Activated CD4-positive, alpha-beta T cell treated with anti-CD3 and anti-CD28 coated beads for 36 hours (primary cell): ENCODE data around the gene TLK1. TPM values are rescaled to one million over a fixed set of nuclear protein-coding genes. Genes with fewer than 3 reads are reported as not detected.
A peak's percentile ranks its signal among the peaks of the same experiment; 100 is the strongest.
"Not testable (repeated sequence)": the region's sequence is repeated elsewhere in the genome, so short reads cannot be mapped to it uniquely, and the experiment has no call there.

Experiments used
- ATAC-seq: fragments of 200-7000 bp; cut with Tn5 transposase; one replicate; pipeline ENCODE4 v1.10.0; 2021; ENCODE audit warnings: mild to moderate bottlenecking, moderate library complexity
- CTCF ChIA-PET: fragments of 350-600 bp; sonication (Branson Sonifier 250); formaldehyde crosslinking; loops from one replicate; lab custom pipeline; 2021; ENCODE audit warnings: antibody characterized with exemption; lab: Charles Lee
- POLR2A ChIA-PET: fragments of 350-600 bp; sonication (Branson Sonifier 250); formaldehyde crosslinking; loops from one replicate; lab custom pipeline; 2021; ENCODE audit warnings: antibody characterized with exemption, inconsistent platforms; lab: Charles Lee
- DNase-seq: peaks from one replicate; pipeline ENCODE4 v3.0.0-alpha.2; 2020
- H3K27ac Mint-ChIP-seq: one replicate; pipeline ENCODE4 v1.8.0; 2021; ENCODE audit warnings: mixed read lengths
- H3K27me3 Mint-ChIP-seq: one replicate; pipeline ENCODE4 v1.8.0; 2021; ENCODE audit warnings: mixed read lengths
- H3K36me3 Mint-ChIP-seq: one replicate; pipeline ENCODE4 v1.8.0; 2021; ENCODE audit warnings: low read depth, mixed read lengths
- H3K4me1 Mint-ChIP-seq: one replicate; pipeline ENCODE4 v1.8.0; 2021; ENCODE audit warnings: mixed read lengths
- H3K4me3 Mint-ChIP-seq: one replicate; pipeline ENCODE4 v1.8.0; 2021; ENCODE audit warnings: mild to moderate bottlenecking, moderate library complexity, mixed read lengths
- H3K9me3 Mint-ChIP-seq: one replicate; pipeline ENCODE4 v1.8.0; 2021; ENCODE audit warnings: low read depth, mixed read lengths
- intact Hi-C, 2 experiments: fragments of 100-400 bp; cut with DNase I in 1 of 2; cut with micrococcal nuclease in 1 of 2; formaldehyde crosslinking; loops; one replicate each; pipeline versions ENCODE4 v1.14.2 to v1.15.1; 2022 to 2024; cut with DNase I, micrococcal nuclease
- total RNA-seq, 2 experiments: library from RNA; stranded (reverse); gene quantifications; one replicate each; pipeline ENCODE4 v1.2.3, GENCODE V29; 2021

Gene TLK1
- total RNA-seq, 2 experiments from 2014 or later = 71.8 to 83.7 TPM

DNA sequence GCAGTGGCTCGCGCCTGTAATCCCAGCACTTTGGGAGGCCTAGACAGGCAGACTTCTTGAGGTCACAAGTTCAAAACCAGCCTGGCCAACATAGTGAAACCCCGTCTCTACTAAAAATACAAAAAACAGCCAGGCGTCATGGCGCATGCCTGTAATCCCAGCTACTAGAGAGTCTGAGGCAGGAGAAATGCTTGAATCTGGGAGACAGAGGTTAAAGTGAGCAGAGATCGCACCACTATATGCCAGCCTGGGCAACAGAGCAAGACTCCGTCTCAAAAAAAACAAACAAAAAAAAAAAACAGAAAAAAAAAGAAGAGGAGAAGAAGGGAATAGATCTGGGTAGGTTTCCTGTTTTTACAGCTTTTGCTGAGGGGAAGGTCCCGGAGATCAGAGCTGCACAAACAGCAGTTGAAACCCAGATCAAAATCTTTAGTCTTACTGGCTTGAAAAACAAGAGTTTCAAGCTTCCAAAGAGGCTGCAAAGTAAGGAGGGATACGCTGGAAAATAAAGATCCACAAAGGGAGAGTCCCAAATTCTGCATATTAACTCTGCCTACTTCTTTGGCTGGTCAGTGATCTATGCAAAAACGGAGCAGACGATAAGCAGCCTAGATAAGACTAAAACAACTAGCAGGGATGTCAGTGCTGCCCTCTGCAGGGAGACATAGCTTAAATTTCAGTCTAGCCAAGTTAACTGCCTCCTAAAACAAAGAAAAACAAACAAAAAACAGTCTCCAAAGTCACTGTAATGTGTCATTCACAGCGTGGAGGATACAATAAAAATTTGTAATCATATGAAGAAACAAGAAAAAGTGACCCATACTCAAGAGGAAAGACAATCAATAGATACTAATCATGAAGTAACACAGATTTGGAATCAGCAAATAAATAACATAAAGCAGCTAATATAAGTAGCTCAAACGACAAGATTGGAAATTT lies 74.1 kb downstream of the TLK1 start:
- intact Hi-C loops = loop anchor here (1.0 to 5.0 kb wide), 11 partner anchors 42 to 348 kb away; partner anchors contain the start of gene DCAF17 (in 1 of the 2)
- Mint-ChIP-seq H3K4me3 (peak overlapping the region; percentile 69), H3K27me3 (no peaks in the 10 kb centered on the region), H3K27ac (peak overlapping the region; percentile 73), H3K36me3 (peaks cover 13% of the 10 kb centered on the region), H3K9me3 (no peaks in the 10 kb centered on the region), H3K4me1 (peaks cover 71% of the 10 kb centered on the region)
- POLR2A ChIA-PET = interaction anchor here (0.6 to 1.3 kb wide), 3 partner anchors 68 to 192 kb away, joined by 3 to 8 read pairs (median 4); no protein-coding TSS in a partner anchor
- peak; percentile 75 for ATAC-seq
- CTCF ChIA-PET = interaction anchor here (0.5 to 4.2 kb wide), 42 partner anchors 8 to 1510 kb away, joined by 3 to 44 read pairs (median 4); partner anchors contain the start of gene GORASP2
- DNase-seq = peak; percentile 79

DNA sequence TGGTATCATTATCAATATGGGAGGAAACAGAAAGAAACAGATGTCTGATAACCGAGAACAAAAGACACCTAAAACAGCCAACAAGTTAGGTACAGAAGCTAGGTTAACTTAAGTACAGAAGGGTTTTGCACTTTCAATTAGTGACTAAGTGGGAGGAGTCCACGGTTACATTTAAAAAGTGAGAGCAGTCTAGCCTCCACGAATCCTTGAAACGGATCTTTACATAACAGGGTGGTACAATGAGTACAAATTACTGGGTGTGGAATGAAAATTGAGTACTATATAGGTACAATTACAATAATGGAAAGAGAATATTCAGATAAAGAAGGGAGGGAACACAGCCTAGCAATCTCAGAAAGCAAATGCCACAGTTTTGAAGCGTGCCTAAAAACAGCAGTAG lies 76.6 kb downstream of the TLK1 start:
- intact Hi-C loops = loop anchor here in 1 of 2 experiments (5.0 kb wide), 1 partner anchor 42 kb away; no protein-coding TSS in a partner anchor
- Mint-ChIP-seq H3K36me3 (peaks cover 17% of the 10 kb centered on the region), H3K27me3 (no peaks in the 10 kb centered on the region), H3K4me3 (peak overlapping the region; percentile 46), H3K4me1 (peaks cover 75% of the 10 kb centered on the region), H3K27ac (peak overlapping the region; percentile 83), H3K9me3 (no peaks in the 10 kb centered on the region)
- peak; percentile 75 for ATAC-seq
- ChIA-PET CTCF (interaction anchor here (1.0 to 4.2 kb wide), 4 partner anchors 13 to 332 kb away, joined by 3 to 44 read pairs (median 4); partner anchors contain the start of gene GORASP2), POLR2A (no interaction called here)
- no peak for DNase-seq

DNA sequence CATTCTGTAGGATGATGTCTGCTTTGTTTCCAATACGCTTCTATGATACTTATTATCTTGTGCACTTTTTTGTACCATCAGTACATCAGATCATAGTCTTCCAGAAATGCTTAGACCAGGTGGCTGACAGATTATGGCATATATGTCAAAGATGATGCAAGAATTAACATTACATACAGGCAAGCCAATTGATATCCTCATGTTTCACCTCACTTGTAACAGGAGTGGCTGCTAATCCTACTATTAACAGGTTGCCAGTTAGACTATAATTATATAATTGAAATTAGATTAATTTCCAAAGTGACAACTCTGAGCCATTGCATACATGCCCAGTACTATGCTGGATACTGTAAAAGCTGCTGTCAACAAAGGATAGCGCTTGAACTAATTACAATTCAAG lies 77.2 kb downstream of the TLK1 start:
- peak overlapping the region; percentile 72 for H3K27ac Mint-ChIP-seq
- H3K27me3 Mint-ChIP-seq = no peaks in the 10 kb centered on the region
- H3K4me3 Mint-ChIP-seq = no peak overlapping the region
- no peak for DNase-seq
- peaks cover 21% of the 10 kb centered on the region for H3K36me3 Mint-ChIP-seq
- no peaks in the 10 kb centered on the region for H3K9me3 Mint-ChIP-seq
- H3K4me1 Mint-ChIP-seq = peaks cover 73% of the 10 kb centered on the region
- CTCF ChIA-PET = interaction anchor here (1.0 to 2.3 kb wide), 5 partner anchors 71 to 333 kb away, joined by 3 to 8 read pairs (median 4); partner anchors contain the start of gene GORASP2
- intact Hi-C loops = loop anchor here in 1 of 2 experiments (5.0 kb wide), 1 partner anchor 41 kb away; no protein-coding TSS in a partner anchor
- POLR2A ChIA-PET = no interaction called here
- no peak for ATAC-seq

GRCh38 chr2:171081649-171082111 lies 79.0 kb downstream of the TLK1 start:
- intact Hi-C loops = loop anchor here in 1 of 2 experiments (5.0 kb wide), 1 partner anchor 39 kb away; no protein-coding TSS in a partner anchor
- peak overlapping the region; percentile 91 for H3K27ac Mint-ChIP-seq
- H3K4me3 Mint-ChIP-seq = peak overlapping the region; percentile 35
- ChIA-PET POLR2A (interaction anchor here (0.6 to 1.0 kb wide), 2 partner anchors 73 to 237 kb away, joined by 3 read pairs; no protein-coding TSS in a partner anchor), CTCF (interaction anchor here (0.7 to 2.3 kb wide), 3 partner anchors 9 to 335 kb away, joined by 3 to 8 read pairs (median 6); no protein-coding TSS in a partner anchor)
- peaks cover 67% of the 10 kb centered on the region for H3K4me1 Mint-ChIP-seq
- no peaks in the 10 kb centered on the region for H3K27me3 Mint-ChIP-seq
- peaks cover 35% of the 10 kb centered on the region for H3K36me3 Mint-ChIP-seq
- ATAC-seq = peak; percentile 70
- no peaks in the 10 kb centered on the region for H3K9me3 Mint-ChIP-seq
- peak; percentile 48 for DNase-seq

GRCh38 chr2:171080607-171081006 lies 80.1 kb downstream of the TLK1 start:
- Mint-ChIP-seq H3K4me1 (peaks cover 66% of the 10 kb centered on the region), H3K36me3 (peaks cover 42% of the 10 kb centered on the region), H3K27me3 (no peaks in the 10 kb centered on the region), H3K4me3 (no peak overlapping the region), H3K9me3 (no peaks in the 10 kb centered on the region), H3K27ac (no peak overlapping the region)
- ChIA-PET POLR2A (no interaction called here), CTCF (no interaction called here)
- no peak for ATAC-seq
- no peak for DNase-seq
- intact Hi-C loops = loop anchor here in 1 of 2 experiments (5.0 kb wide), 1 partner anchor 38 kb away; no protein-coding TSS in a partner anchor

DNA sequence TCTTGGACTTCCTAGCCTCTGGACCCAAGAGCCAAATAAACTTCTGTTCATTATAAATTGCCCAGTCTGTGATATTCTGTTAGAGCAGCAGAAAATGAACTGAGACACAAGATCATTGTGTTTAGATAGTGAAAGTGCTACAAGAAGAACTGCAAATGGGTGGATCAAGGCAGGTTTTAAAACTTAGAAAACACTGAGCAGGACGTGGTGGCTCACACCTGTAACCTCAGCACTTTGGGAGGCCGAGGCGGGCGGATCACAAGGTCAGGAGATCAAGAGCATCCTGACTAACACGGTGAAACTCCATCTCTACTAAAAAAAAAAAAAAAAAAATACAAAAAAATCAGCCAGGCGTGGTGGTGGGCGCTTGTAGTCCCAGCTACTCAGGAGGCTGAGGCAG lies 84.3 kb downstream of the TLK1 start:
- H3K27me3 Mint-ChIP-seq, H3K9me3 Mint-ChIP-seq, ATAC-seq, POLR2A ChIA-PET, DNase-seq, intact Hi-C loops, H3K27ac Mint-ChIP-seq, H3K4me3 Mint-ChIP-seq: not testable (repeated sequence)
- H3K4me1 Mint-ChIP-seq = peaks cover 29% of the 10 kb centered on the region
- CTCF ChIA-PET = interaction anchor here (1.5 to 1.7 kb wide), 2 partner anchors 11 to 257 kb away, joined by 3 to 12 read pairs; no protein-coding TSS in a partner anchor
- peaks cover 50% of the 10 kb centered on the region for H3K36me3 Mint-ChIP-seq

DNA sequence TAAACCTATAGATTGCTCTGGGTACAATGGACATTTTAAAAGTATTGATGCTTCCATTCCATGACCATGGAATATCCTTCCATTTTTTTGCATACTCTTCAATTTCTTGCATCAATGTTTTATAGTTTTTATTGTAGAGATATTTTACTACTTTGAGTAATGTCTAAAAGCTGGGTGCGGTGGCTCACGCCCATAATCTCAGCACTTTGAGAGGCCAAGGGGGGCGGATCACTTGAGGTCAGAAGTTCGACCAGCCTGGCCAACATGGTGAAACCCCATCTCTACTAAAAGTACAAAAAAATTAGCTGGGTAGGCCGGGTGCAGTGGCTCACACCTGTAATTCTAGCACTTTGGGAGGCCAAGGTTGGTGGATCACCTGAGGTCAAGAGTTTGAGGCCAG lies 88.5 kb downstream of the TLK1 start:
- DNase-seq (no peak), ATAC-seq (no peak)
- Mint-ChIP-seq H3K36me3 (peaks cover 48% of the 10 kb centered on the region), H3K27me3 (no peaks in the 10 kb centered on the region), H3K4me3 (no peak overlapping the region), H3K9me3 (peaks cover 2% of the 10 kb centered on the region), H3K4me1 (peaks cover 20% of the 10 kb centered on the region), H3K27ac (no peak overlapping the region)
- ChIA-PET POLR2A (no interaction called here), CTCF (interaction anchor here (0.8 to 2.9 kb wide), 4 partner anchors 10 to 60 kb away, joined by 3 to 11 read pairs (median 4); no protein-coding TSS in a partner anchor)
- intact Hi-C loops = loop anchor here in 1 of 2 experiments (5.0 kb wide), 1 partner anchor 45 kb away; no protein-coding TSS in a partner anchor

GRCh38 chr2:171069286-171069956 lies 91.3 kb downstream of the TLK1 start:
- ATAC-seq (peak; percentile 33), DNase-seq (no peak)
- Mint-ChIP-seq H3K9me3 (peaks cover 2% of the 10 kb centered on the region), H3K27ac (no peak overlapping the region), H3K27me3 (no peaks in the 10 kb centered on the region), H3K36me3 (peaks cover 37% of the 10 kb centered on the region), H3K4me1 (peaks cover 18% of the 10 kb centered on the region), H3K4me3 (no peak overlapping the region)
- intact Hi-C loops = no loop called here
- ChIA-PET CTCF (interaction anchor here (0.6 to 2.6 kb wide), 2 partner anchors 18 to 173 kb away, joined by 3 to 8 read pairs; no protein-coding TSS in a partner anchor), POLR2A (no interaction called here)

- ATAC-seq = no peak
- intact Hi-C loops = no loop called here
- H3K27ac Mint-ChIP-seq = no peak overlapping the region
- peaks cover 21% of the 10 kb centered on the region for H3K36me3 Mint-ChIP-seq
- ChIA-PET POLR2A (no interaction called here), CTCF (no interaction called here)
- H3K9me3 Mint-ChIP-seq = peaks cover 2% of the 10 kb centered on the region
- DNase-seq = no peak
- H3K4me3 Mint-ChIP-seq = no peak overlapping the region
- peaks cover 22% of the 10 kb centered on the region for H3K4me1 Mint-ChIP-seq
- no peaks in the 10 kb centered on the region for H3K27me3 Mint-ChIP-seq
These were observed 94.6 kb downstream of the TLK1 start for GRCh38 chr2:171066110-171066509.

GRCh38 chr2:171057575-171057974 lies 103.1 kb downstream of the TLK1 start:
- Mint-ChIP-seq H3K27me3 (no peaks in the 10 kb centered on the region), H3K27ac (no peak overlapping the region), H3K4me1 (peaks cover 3% of the 10 kb centered on the region), H3K4me3 (no peak overlapping the region), H3K9me3 (no peaks in the 10 kb centered on the region), H3K36me3 (peaks cover 40% of the 10 kb centered on the region)
- ChIA-PET POLR2A (no interaction called here), CTCF (interaction anchor here (0.6 to 1.3 kb wide), 3 partner anchors 27 to 101 kb away, joined by 3 to 6 read pairs (median 3); no protein-coding TSS in a partner anchor)
- intact Hi-C loops = no loop called here
- no peak for ATAC-seq
- DNase-seq = no peak
